Endothelial cell (in vitro differentiated cells): Measurements from ENCODE around the gene FPR2. TPM values are rescaled to one million over a fixed set of nuclear protein-coding genes. Genes with fewer than 3 reads are reported as not detected.
"Not testable (repeated sequence)": the region's sequence is repeated elsewhere in the genome, so short reads cannot be mapped to it uniquely, and the experiment has no call there.

Experiments used
- DNase-seq: peaks from one replicate; pipeline ENCODE4 v3.0.0; 2021; ENCODE audit warnings: low spot score
- H3K27ac Mint-ChIP-seq: one replicate; pipeline ENCODE4 v1.8.0; 2021; ENCODE audit warnings: mixed read lengths, inconsistent platforms; ENCODE audit not compliant: unreplicated experiment
- H3K27me3 Mint-ChIP-seq: one replicate; pipeline ENCODE4 v1.8.0; 2021; ENCODE audit warnings: mild to moderate bottlenecking, moderate library complexity, mixed read lengths, inconsistent platforms; ENCODE audit not compliant: unreplicated experiment
- H3K36me3 Mint-ChIP-seq: one replicate; pipeline ENCODE4 v1.8.0; 2021; ENCODE audit warnings: mild to moderate bottlenecking, low read depth, mixed read lengths, inconsistent platforms; ENCODE audit not compliant: unreplicated experiment
- H3K4me1 Mint-ChIP-seq: one replicate; pipeline ENCODE4 v1.8.0; 2021; ENCODE audit warnings: mild to moderate bottlenecking, mixed read lengths, inconsistent platforms; ENCODE audit not compliant: unreplicated experiment
- H3K4me3 Mint-ChIP-seq: one replicate; pipeline ENCODE4 v1.8.0; 2021; ENCODE audit warnings: mild to moderate bottlenecking, mixed read lengths, inconsistent platforms; ENCODE audit not compliant: unreplicated experiment
- H3K9me3 Mint-ChIP-seq: one replicate; pipeline ENCODE4 v1.8.0; 2021; ENCODE audit warnings: mixed read lengths, inconsistent platforms; ENCODE audit not compliant: unreplicated experiment
- total RNA-seq: library from RNA; stranded (reverse); fragmentation: NEBNext Ultra II Directional; extraction: Animal tissue kit (Norgen Biotek cat#: 25700); gene quantifications from one replicate; pipeline ENCODE4 v1.2.1, GENCODE V29; 2021; ENCODE audit not compliant: unreplicated experiment
- TF ChIP-seq, protein P1 (sequence below): fragments of 200-600 bp; sonication (generic); IDR thresholded peaks from one replicate; pipeline ENCODE4 v1.5.0; 2021; ENCODE audit warnings: antibody characterized with exemption; ENCODE audit not compliant: unreplicated experiment

Gene FPR2
- total RNA-seq, 1 donor from 2014 or later, result 0.74 TPM

DNA sequence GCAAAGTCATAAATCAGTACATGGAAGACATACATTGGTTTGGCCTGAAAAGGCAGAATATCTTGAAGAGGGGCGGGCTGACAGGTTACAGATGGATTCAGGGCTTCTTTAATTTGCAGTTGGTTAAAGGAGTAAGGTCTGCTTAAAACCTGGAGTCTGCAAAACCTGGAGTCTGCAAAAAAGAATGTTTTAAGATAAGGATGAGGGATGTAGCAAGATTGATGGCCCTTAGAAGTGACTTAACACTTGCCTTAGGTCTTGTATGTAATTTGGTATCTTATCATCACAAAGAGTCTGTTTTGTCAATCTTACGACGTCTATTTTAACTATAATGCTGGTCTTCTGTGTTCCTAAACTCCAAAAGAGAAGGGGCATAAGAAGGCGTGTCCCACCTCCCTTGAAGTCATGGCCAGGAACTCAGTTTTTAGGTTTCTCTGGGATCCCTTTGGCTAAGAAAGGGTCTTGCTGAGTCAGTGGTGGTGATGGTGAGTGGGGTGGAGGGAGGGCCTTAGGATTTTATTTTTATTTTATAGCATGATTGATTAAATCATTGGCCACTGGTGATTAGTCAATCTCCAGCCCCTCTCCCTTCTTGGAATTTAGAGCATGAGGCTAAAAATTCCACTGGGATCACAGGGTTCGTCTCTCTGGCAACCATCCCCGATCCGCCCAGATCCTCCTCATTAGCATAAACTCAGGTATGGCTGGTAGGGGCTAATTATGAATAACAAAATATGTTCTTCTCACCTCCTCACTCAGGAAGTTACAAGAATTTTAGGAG, 27.0 kb upstream of the FPR2 start:
- no peak for DNase-seq
- Mint-ChIP-seq H3K9me3 (peaks cover 8% of the 10 kb centered on the region), H3K27ac (no peak overlapping the region), H3K36me3 (peaks cover 1% of the 10 kb centered on the region), H3K4me1 (no peaks in the 10 kb centered on the region), H3K27me3 (peaks cover 2% of the 10 kb centered on the region), H3K4me3 (no peak overlapping the region)
- TF ChIP-seq, protein P1, sequence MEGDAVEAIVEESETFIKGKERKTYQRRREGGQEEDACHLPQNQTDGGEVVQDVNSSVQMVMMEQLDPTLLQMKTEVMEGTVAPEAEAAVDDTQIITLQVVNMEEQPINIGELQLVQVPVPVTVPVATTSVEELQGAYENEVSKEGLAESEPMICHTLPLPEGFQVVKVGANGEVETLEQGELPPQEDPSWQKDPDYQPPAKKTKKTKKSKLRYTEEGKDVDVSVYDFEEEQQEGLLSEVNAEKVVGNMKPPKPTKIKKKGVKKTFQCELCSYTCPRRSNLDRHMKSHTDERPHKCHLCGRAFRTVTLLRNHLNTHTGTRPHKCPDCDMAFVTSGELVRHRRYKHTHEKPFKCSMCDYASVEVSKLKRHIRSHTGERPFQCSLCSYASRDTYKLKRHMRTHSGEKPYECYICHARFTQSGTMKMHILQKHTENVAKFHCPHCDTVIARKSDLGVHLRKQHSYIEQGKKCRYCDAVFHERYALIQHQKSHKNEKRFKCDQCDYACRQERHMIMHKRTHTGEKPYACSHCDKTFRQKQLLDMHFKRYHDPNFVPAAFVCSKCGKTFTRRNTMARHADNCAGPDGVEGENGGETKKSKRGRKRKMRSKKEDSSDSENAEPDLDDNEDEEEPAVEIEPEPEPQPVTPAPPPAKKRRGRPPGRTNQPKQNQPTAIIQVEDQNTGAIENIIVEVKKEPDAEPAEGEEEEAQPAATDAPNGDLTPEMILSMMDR, result no peak

DNA sequence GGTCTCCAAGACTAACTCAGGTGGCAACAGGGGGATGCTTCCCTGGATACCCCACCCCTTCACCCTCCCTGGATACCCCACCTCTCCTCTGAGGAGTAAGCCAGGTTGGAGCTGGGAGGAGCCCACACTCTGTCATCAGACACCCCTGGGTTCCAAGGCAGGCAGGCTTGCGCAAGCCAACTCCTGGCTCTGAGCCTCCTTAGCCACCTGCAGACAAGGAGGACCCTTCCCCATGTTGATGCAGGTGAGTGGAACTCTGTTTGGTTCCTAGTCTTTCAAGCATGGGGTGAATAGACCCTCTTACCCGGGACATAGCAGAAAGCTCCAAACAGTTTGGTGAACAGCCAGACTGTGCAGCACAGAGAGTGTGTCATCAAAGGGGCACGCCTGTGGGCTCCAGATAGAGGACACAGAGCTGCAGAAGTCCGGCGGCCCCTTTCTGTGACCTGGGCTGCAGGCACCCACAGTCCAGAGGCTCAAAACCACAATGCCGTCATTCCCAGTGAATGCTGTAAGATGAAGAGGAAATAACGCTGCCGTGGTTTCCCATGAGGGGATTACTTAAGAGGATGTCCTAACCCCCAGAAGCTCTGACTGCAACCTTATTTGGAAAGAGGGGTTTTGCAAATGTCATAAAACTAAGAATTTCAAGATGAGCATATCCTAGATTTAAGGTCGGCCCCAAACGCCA, 25.1 kb upstream of the FPR2 start:
- peaks cover 1% of the 10 kb centered on the region for H3K27me3 Mint-ChIP-seq
- TF ChIP-seq, protein P1, result no peak
- H3K4me1 Mint-ChIP-seq, result no peaks in the 10 kb centered on the region

DNA sequence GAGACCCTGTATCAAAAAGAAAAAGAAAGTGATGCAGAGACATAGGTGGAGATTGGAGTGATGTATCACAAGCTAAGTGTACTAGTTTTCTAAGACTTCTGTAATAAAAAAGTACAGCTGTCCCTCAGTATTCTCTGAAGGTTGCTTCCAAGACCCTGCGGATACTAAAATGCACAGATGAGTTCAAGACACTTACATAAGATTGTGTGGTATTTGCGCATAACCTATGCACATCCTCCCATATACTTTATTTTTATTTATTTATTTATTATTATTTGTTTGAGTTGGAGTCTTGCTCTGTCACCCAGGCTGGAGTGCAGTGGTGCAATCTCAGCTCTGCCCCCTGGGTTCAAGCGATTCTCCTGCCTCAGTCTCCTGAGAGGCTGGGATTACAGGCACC, 23.6 kb upstream of the FPR2 start:
- no peaks in the 10 kb centered on the region for H3K9me3 Mint-ChIP-seq

More for the DNA sequence above, 25.1 kb upstream of the FPR2 start:
- no peaks in the 10 kb centered on the region for H3K36me3 Mint-ChIP-seq
- DNase-seq, result no peak
- H3K9me3 Mint-ChIP-seq, result peaks cover 4% of the 10 kb centered on the region
- no peak overlapping the region for H3K27ac Mint-ChIP-seq
- no peak overlapping the region for H3K4me3 Mint-ChIP-seq

DNA sequence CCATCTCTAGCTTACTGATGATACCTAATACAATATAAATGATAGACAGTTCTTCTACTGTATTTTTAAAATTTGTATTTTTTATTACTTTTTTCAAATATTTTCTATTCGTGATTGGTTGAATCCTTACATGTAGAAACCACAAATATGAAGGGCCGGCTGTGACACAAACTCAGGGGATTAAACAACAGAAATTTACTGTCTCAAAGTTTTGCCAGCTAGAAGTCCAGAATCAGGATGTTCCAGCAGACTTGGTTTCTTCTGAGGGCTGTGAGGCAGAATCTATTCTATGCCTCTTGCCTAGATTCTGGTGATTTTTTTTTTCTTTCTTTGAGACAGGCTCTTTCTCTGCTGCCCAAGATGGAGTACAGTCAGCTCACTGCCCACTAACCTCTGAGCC, 23.1 kb upstream of the FPR2 start:
- H3K27me3 Mint-ChIP-seq, result peaks cover 1% of the 10 kb centered on the region
- no peaks in the 10 kb centered on the region for H3K9me3 Mint-ChIP-seq
- H3K27ac Mint-ChIP-seq, result no peak overlapping the region

More for the DNA sequence above, 23.6 kb upstream of the FPR2 start:
- Mint-ChIP-seq H3K4me3 (no peak overlapping the region), H3K4me1 (no peaks in the 10 kb centered on the region), H3K27ac (no peak overlapping the region), H3K27me3 (peaks cover 1% of the 10 kb centered on the region), H3K36me3 (no peaks in the 10 kb centered on the region)
- TF ChIP-seq, protein P1, result no peak
- no peak for DNase-seq

DNA sequence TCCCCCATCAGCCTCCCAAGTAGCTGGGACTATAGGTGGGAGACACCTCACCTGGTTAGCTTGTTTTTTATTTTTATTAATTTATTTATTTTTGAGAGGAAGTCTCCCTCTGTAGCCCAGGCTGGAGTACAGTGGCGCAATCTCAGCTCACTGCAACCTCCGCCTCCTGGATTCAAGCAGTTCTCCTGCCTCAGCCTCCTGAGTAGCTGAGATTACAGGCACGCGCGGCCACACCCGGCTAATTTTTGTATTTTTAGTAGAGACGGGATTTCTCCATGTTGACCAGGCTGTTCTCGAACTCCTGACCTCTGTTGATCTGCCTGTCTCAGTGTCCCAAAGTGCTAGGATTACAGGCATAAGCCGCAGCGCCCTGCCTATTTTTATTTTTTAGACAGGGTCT, 22.5 kb upstream of the FPR2 start:
- H3K27ac Mint-ChIP-seq, H3K4me1 Mint-ChIP-seq, H3K4me3 Mint-ChIP-seq, H3K9me3 Mint-ChIP-seq, H3K36me3 Mint-ChIP-seq, H3K27me3 Mint-ChIP-seq, DNase-seq: not testable (repeated sequence)

More for the DNA sequence above, 23.1 kb upstream of the FPR2 start:
- H3K36me3 Mint-ChIP-seq, result no peaks in the 10 kb centered on the region
- H3K4me3 Mint-ChIP-seq, result no peak overlapping the region
- no peaks in the 10 kb centered on the region for H3K4me1 Mint-ChIP-seq
- DNase-seq, result no peak
- TF ChIP-seq, protein P1, result no peak
